HCT116 (cell line): ENCODE measurements around the gene SNORC. TPM values are rescaled to one million over a fixed set of nuclear protein-coding genes. Genes with fewer than 3 reads are reported as not detected.

Experiments
- ATAC-seq: fragments of 200-7000 bp; cut with Tn5 transposase; 2 replicates; pipeline ENCODE4 v1.9.1; 2020; ENCODE audit warnings: mild to moderate bottlenecking, moderate library complexity
- BruUV-seq: library from RNA; stranded (reverse); fragments of 400-500 nt; replicated peaks from 2 replicates; lab custom pipeline; 2021; lab: Mats Ljungman, UMichigan
- CTCF ChIA-PET: fragments of 300-600 bp; sonication (Branson Sonifier 250); formaldehyde crosslinking; loops from one replicate; lab custom pipeline; 2021; ENCODE audit warnings: antibody characterized with exemption; lab: Charles Lee
- POLR2A ChIA-PET: fragments of 300-600, 350-600 bp; sonication (Branson Sonifier 250); formaldehyde crosslinking; loops from one replicate; lab custom pipeline; 2021; ENCODE audit warnings: antibody characterized with exemption; lab: Charles Lee
- RAD21 ChIA-PET, 2 experiments: fragments of 300-600 bp; sonication (Branson Sonifier 250); formaldehyde crosslinking; loops; one replicate each; lab custom pipeline; 2023; ENCODE audit warnings: low total read pairs in 2 of 2; ENCODE audit not compliant: uncharacterized antibody in 2 of 2, unreplicated experiment in 2 of 2, low non-redundant PET in 1 of 2; lab: Charles Lee
- DNase-seq: peaks from one replicate; pipeline ENCODE4 v3.0.0-alpha.2; 2010; ENCODE audit warnings: low read depth, low spot score
- H2AFZ ChIP-seq: fragments of 200-600 bp; shearing (Covaris generic), sonication (generic); 2 replicates; pipeline ENCODE4 v1.6.1; 2017; ENCODE audit warnings: low read depth, mixed run types, mixed read lengths, antibody characterized with exemption, low read length; ENCODE audit not compliant: poor library complexity, severe bottlenecking
- H3K27ac ChIP-seq: 2 replicates; pipeline ENCODE4 v1.5.1; 2012; ENCODE audit warnings: low read depth, low read length
- H3K27me3 ChIP-seq: fragments of 200-600 bp; sonication (generic); 2 replicates; pipeline ENCODE4 v1.6.1; 2016; ENCODE audit warnings: mixed run types, low read length, mixed read lengths; ENCODE audit not compliant: insufficient read depth
- H3K36me3 ChIP-seq, 2 experiments: fragments of 200-500 bp in 1 of 2; fragments of 200-600 bp in 1 of 2; sonication (Bioruptor generic) in 1 of 2; sonication (generic) in 1 of 2; 2 replicates each; pipeline versions ENCODE4 v1.5.1 to v1.6.1; 2014 to 2016; ENCODE audit warnings: low read length in 2 of 2, inconsistent platforms in 1 of 2, mixed read lengths in 1 of 2, mixed run types in 1 of 2; ENCODE audit not compliant: insufficient read depth in 2 of 2, control insufficient read depth in 1 of 2
- H3K4me1 ChIP-seq, 2 experiments: fragments of 200-600 bp in 1 of 2; sonication (generic) in 1 of 2; 2 replicates each; pipeline versions ENCODE4 v1.5.1 to v1.6.1; 2012 to 2017; ENCODE audit warnings: low read length in 2 of 2, inconsistent platforms in 1 of 2, mild to moderate bottlenecking in 1 of 2, mixed read lengths in 1 of 2, mixed run types in 1 of 2, moderate library complexity in 1 of 2; ENCODE audit not compliant: insufficient read depth in 2 of 2, control insufficient read depth in 1 of 2
- H3K4me2 ChIP-seq: fragments of 200-600 bp; sonication (generic); 2 replicates; pipeline ENCODE4 v1.6.1; 2017; ENCODE audit warnings: mixed run types, low read length, mixed read lengths
- H3K4me3 ChIP-seq, 2 experiments: fragments of 200-600 bp in 1 of 2; sonication (generic) in 1 of 2; replicated peaks in 1 of 2; 2 replicates each; pipeline ENCODE4 v1.5.1; 2011 to 2016; ENCODE audit warnings: low read length in 2 of 2, control low read depth in 1 of 2, low read depth in 1 of 2, mild to moderate bottlenecking in 1 of 2, mixed read lengths in 1 of 2, mixed run types in 1 of 2
- H3K79me2 ChIP-seq: fragments of 200-600 bp; sonication (generic); 2 replicates; pipeline ENCODE4 v1.6.1; 2017; ENCODE audit warnings: mild to moderate bottlenecking, mixed run types, low read length, moderate library complexity, mixed read lengths; ENCODE audit not compliant: insufficient read depth
- H3K9ac ChIP-seq: fragments of 200-600 bp; sonication (generic); 2 replicates; pipeline ENCODE4 v1.6.1; 2016; ENCODE audit warnings: low read length, mixed read lengths
- H3K9me2 ChIP-seq: fragments of 200-600 bp; sonication (generic), shearing (Covaris generic); 2 replicates; pipeline ENCODE4 v1.6.1; 2017; ENCODE audit warnings: mixed run types, mild to moderate bottlenecking, moderate library complexity; ENCODE audit not compliant: insufficient read depth
- H3K9me3 ChIP-seq, 2 experiments: fragments of 200-500 bp in 1 of 2; fragments of 200-600 bp in 1 of 2; sonication (Bioruptor generic) in 1 of 2; sonication (generic) in 1 of 2; 2 replicates each; pipeline ENCODE4 v1.6.1; 2014 to 2017; ENCODE audit warnings: low read length in 2 of 2, mixed read lengths in 2 of 2, inconsistent platforms in 1 of 2, low read depth in 1 of 2, mild to moderate bottlenecking in 1 of 2, mixed run types in 1 of 2, moderate library complexity in 1 of 2; ENCODE audit not compliant: control insufficient read depth in 1 of 2, insufficient read depth in 1 of 2
- H4K20me1 ChIP-seq: fragments of 200-600 bp; sonication (generic), shearing (Covaris generic); 2 replicates; pipeline ENCODE4 v1.6.1; 2017; ENCODE audit warnings: mixed run types, mild to moderate bottlenecking, moderate library complexity; ENCODE audit not compliant: insufficient read depth
- ATF3 ChIP-seq: IDR thresholded peaks from 2 replicates; pipeline ENCODE4 v1.6.1; 2012
- CBX3 ChIP-seq: IDR thresholded peaks from 2 replicates; pipeline ENCODE4 v1.6.1; 2012; ENCODE audit warnings: low read depth
- CEBPB ChIP-seq: IDR thresholded peaks from 2 replicates; pipeline ENCODE4 v1.6.1; 2012; ENCODE audit warnings: low read depth
- CTCF ChIP-seq, 3 experiments: fragments of 200-600 bp in 1 of 3; sonication (generic) in 1 of 3; IDR thresholded peaks in 2 of 3; conservative IDR thresholded peaks in 1 of 3; 2 replicates each; pipeline ENCODE4 v1.5.1; 2012 to 2017; ENCODE audit warnings: low read depth in 2 of 3, low read length in 2 of 3, antibody characterized with exemption in 1 of 3, borderline replicate concordance in 1 of 3, control low read depth in 1 of 3, mild to moderate bottlenecking in 1 of 3, mixed read lengths in 1 of 3, mixed run types in 1 of 3, moderate library complexity in 1 of 3; ENCODE audit not compliant: insufficient read depth in 1 of 3
- EGR1 ChIP-seq: IDR thresholded peaks from 2 replicates; pipeline ENCODE4 v1.6.1; 2012; ENCODE audit warnings: low read depth
- ELF1 ChIP-seq: IDR thresholded peaks from 2 replicates; pipeline ENCODE4 v1.6.1; 2012; ENCODE audit warnings: low read depth, borderline replicate concordance
- EZH2 ChIP-seq: fragments of 200-600 bp; sonication (generic); IDR thresholded peaks from 2 replicates; pipeline ENCODE4 v1.6.1; 2017; ENCODE audit warnings: antibody characterized with exemption, mixed run types
- EZH2phosphoT487 ChIP-seq: fragments of 200-600 bp; IDR thresholded peaks from 2 replicates; pipeline ENCODE4 v1.6.1; 2018; ENCODE audit warnings: antibody characterized with exemption, borderline replicate concordance
- FOSL1 ChIP-seq: IDR thresholded peaks from 2 replicates; pipeline ENCODE4 v1.6.1; 2012; ENCODE audit warnings: low read depth
- JUND ChIP-seq: IDR thresholded peaks from 2 replicates; pipeline ENCODE4 v1.6.1; 2012
- MAX ChIP-seq: IDR thresholded peaks from 2 replicates; pipeline ENCODE4 v1.6.1; 2012
- POLR2A ChIP-seq: IDR thresholded peaks from 2 replicates; pipeline ENCODE4 v1.7.0; 2011; ENCODE audit warnings: borderline replicate concordance; ENCODE audit not compliant: insufficient read depth, insufficient read length; ENCODE audit errors: extremely low read depth
- RAD21 ChIP-seq: IDR thresholded peaks from 2 replicates; pipeline ENCODE4 v1.6.1; 2012; ENCODE audit warnings: low read depth, mild to moderate bottlenecking
- SRF ChIP-seq: IDR thresholded peaks from 2 replicates; pipeline ENCODE4 v1.6.1; 2012; ENCODE audit warnings: low read depth
- TCF7L2 ChIP-seq: IDR thresholded peaks from 2 replicates; pipeline ENCODE4 v1.7.0; 2011; ENCODE audit warnings: borderline replicate concordance, inconsistent platforms; ENCODE audit not compliant: insufficient read depth, insufficient read length; ENCODE audit errors: extremely low read depth
- YY1 ChIP-seq: IDR thresholded peaks from 2 replicates; pipeline ENCODE4 v1.6.1; 2011; ENCODE audit warnings: low read length, low read depth, moderate library complexity, mild to moderate bottlenecking; ENCODE audit not compliant: insufficient replicate concordance; ENCODE audit errors: extremely low read depth
- ZFX ChIP-seq: fragments of 450-650 bp; IDR thresholded peaks from 2 replicates; pipeline ENCODE4 v1.6.1; 2017
- ZNF274 ChIP-seq: fragments of 200-500 bp; sonication (Bioruptor generic); IDR thresholded peaks from 2 replicates; pipeline ENCODE4 v1.6.1; 2014; ENCODE audit warnings: mild to moderate bottlenecking, low read depth, low read length, inconsistent platforms
- intact Hi-C: fragments of 100-400 bp; cut with micrococcal nuclease; formaldehyde crosslinking; loops from 2 replicates; pipeline ENCODE4 v1.10.0; 2022
- total RNA-seq: library from RNA; stranded (reverse); gene quantifications from one replicate; pipeline ENCODE4 v1.2.1, GENCODE V29; 2021; ENCODE audit not compliant: unreplicated experiment

The SNORC gene
- total RNA-seq, 1 experiment from 2014 or later = 14.0 TPM

- no peaks in the 10 kb centered on the region for H3K79me2 ChIP-seq
- no peaks in the 10 kb centered on the region for H4K20me1 ChIP-seq
- no peak overlapping the region for H3K27ac ChIP-seq
- no TSS peak for BruUV-seq
- no peak overlapping the region for H3K4me2 ChIP-seq
- peaks cover 7 to 15% of the 10 kb centered on the region in 2 experiments for H3K4me1 ChIP-seq
- no peaks in the 10 kb centered on the region for H3K27me3 ChIP-seq
- H3K4me3 ChIP-seq = no peak overlapping the region
- CTCF ChIA-PET = no interaction called here
- DNase-seq (no peak), ATAC-seq (no peak)
- no peaks in the 10 kb centered on the region for H3K9me3 ChIP-seq
- H2AFZ ChIP-seq = no peak overlapping the region
- no peak overlapping the region for H3K9ac ChIP-seq
- no peaks in the 10 kb centered on the region for H3K36me3 ChIP-seq
- RAD21 ChIA-PET = no interaction called here
- POLR2A ChIA-PET = no interaction called here
- intact Hi-C loops = no loop called here
- H3K9me2 ChIP-seq = no peaks in the 10 kb centered on the region
- no peak for TF ChIP-seq EZH2
- no peak for TF ChIP-seq JUND
- TF ChIP-seq MAX = no peak
- no peak for TF ChIP-seq TCF7L2
- no peak for TF ChIP-seq EZH2phosphoT487
- no peak for TF ChIP-seq ELF1
- no peak for TF ChIP-seq ZNF274
- no peak for TF ChIP-seq FOSL1
- no peak for TF ChIP-seq CEBPB
- no peak for TF ChIP-seq ZFX
- TF ChIP-seq POLR2A = no peak
Observed at GRCh38 chr2:232886176-232886575, 16.1 kb downstream of the SNORC start.

- DNase-seq (no peak), ATAC-seq (no peak)
- Histone ChIP-seq H3K27me3 (no peaks in the 10 kb centered on the region), H3K4me2 (no peak overlapping the region), H3K36me3 (no peaks in the 10 kb centered on the region), H3K9ac (no peak overlapping the region), H4K20me1 (no peaks in the 10 kb centered on the region), H3K4me1 (peaks cover 11 to 20% of the 10 kb centered on the region in 2 experiments), H2AFZ (no peak overlapping the region), H3K4me3 (no peak overlapping the region), H3K9me2 (no peaks in the 10 kb centered on the region), H3K27ac (no peak overlapping the region), H3K79me2 (no peaks in the 10 kb centered on the region), H3K9me3 (no peaks in the 10 kb centered on the region)
- RAD21 ChIA-PET = no interaction called here
- POLR2A ChIA-PET = no interaction called here
- CTCF ChIA-PET = interaction anchor here (0.6 kb wide), 1 partner anchor 32 kb away, joined by 3 read pairs; no protein-coding TSS in a partner anchor
- no TSS peak for BruUV-seq
- intact Hi-C loops = no loop called here
- TF ChIP-seq YY1 (no peak), RAD21 (no peak), CEBPB (no peak), JUND (no peak), SRF (no peak), CBX3 (no peak), EGR1 (no peak), CTCF (IDR thresholded peaks at IDR 0.05 in 2 of 3, conservative IDR thresholded peaks at IDR 0.05 in 1 of 3; ENCODE audit: borderline replicate concordance in 1 of 3, insufficient read depth in 1 of 3, low read depth in 2 of 3, low read length in 2 of 3) (no peak), FOSL1 (no peak), EZH2phosphoT487 (no peak), MAX (no peak), EZH2 (no peak), ATF3 (no peak), TCF7L2 (no peak), POLR2A (no peak), ELF1 (no peak), ZFX (no peak)
Observed at GRCh38 chr2:232886632-232887031, 16.6 kb downstream of the SNORC start.
